DND-41 (cell line): ENCODE measurements around the gene CCDC93.

Experiments used
- ATAC-seq: fragments of 200-7000 bp; cut with Tn5 transposase; 3 replicates; pipeline ENCODE4 v1.9.1; 2021; ENCODE audit warnings: low read depth; ENCODE audit not compliant: insufficient read depth
- DNase-seq: peaks from one replicate; pipeline ENCODE4 v3.0.0-alpha.2; 2020
- H2AFZ ChIP-seq: 2 replicates; pipeline ENCODE4 v1.6.0; 2012; ENCODE audit warnings: low read depth, low read length
- H3K27ac ChIP-seq: 2 replicates; pipeline ENCODE4 v1.5.1; 2012; ENCODE audit warnings: low read length, inconsistent platforms
- H3K27me3 ChIP-seq: fragments of 200-600 bp; sonication (generic); 2 replicates; pipeline ENCODE4 v1.6.0; 2012; ENCODE audit warnings: low read length, mild to moderate bottlenecking, inconsistent platforms; ENCODE audit not compliant: insufficient read depth, poor library complexity
- H3K36me3 ChIP-seq: 2 replicates; pipeline ENCODE4 v1.5.1; 2012; ENCODE audit warnings: low read length, inconsistent platforms; ENCODE audit not compliant: insufficient read depth
- H3K4me1 ChIP-seq: 2 replicates; pipeline ENCODE4 v1.5.1; 2012; ENCODE audit warnings: mild to moderate bottlenecking, low read length; ENCODE audit not compliant: insufficient read depth
- H3K4me2 ChIP-seq: 2 replicates; pipeline ENCODE4 v1.6.0; 2012; ENCODE audit warnings: mild to moderate bottlenecking, moderate library complexity, low read length, inconsistent platforms; ENCODE audit not compliant: insufficient read depth
- H3K4me3 ChIP-seq, 2 experiments: fragments of 200-600 bp in 1 of 2; shearing (Covaris generic) in 1 of 2; 2 replicates each; pipeline ENCODE4 v1.5.1; 2012 to 2016; ENCODE audit warnings: inconsistent platforms in 2 of 2, low read length in 2 of 2, mild to moderate bottlenecking in 2 of 2, low read depth in 1 of 2, moderate library complexity in 1 of 2
- H3K79me2 ChIP-seq: 2 replicates; pipeline ENCODE4 v1.6.0; 2012; ENCODE audit warnings: low read length, inconsistent platforms; ENCODE audit not compliant: insufficient read depth
- H3K9ac ChIP-seq: 2 replicates; pipeline ENCODE4 v1.6.0; 2012; ENCODE audit warnings: low read depth, mild to moderate bottlenecking, inconsistent platforms, low read length, moderate library complexity
- H3K9me3 ChIP-seq: 2 replicates; pipeline ENCODE4 v1.5.1; 2012; ENCODE audit warnings: low read length, moderate library complexity, mild to moderate bottlenecking, inconsistent platforms; ENCODE audit not compliant: insufficient read depth, severe bottlenecking
- H4K20me1 ChIP-seq: 2 replicates; pipeline ENCODE4 v1.6.0; 2012; ENCODE audit warnings: low read length; ENCODE audit not compliant: insufficient read depth
- CTCF ChIP-seq: IDR thresholded peaks from 2 replicates; pipeline ENCODE4 v1.5.1; 2012; ENCODE audit warnings: borderline replicate concordance, low read length, moderate library complexity, mild to moderate bottlenecking; ENCODE audit not compliant: poor library complexity, severe bottlenecking; ENCODE audit errors: extremely low read depth
- EZH2 ChIP-seq: IDR thresholded peaks from 3 replicates; pipeline ENCODE4 v1.6.1; 2012; ENCODE audit warnings: borderline replicate concordance, low read depth, mild to moderate bottlenecking, moderate library complexity, low read length, inconsistent platforms; ENCODE audit not compliant: severe bottlenecking

CCDC93 gene

GRCh38 chr2:117983040-117983439, 30.8 kb downstream of the CCDC93 start:
- H3K27ac ChIP-seq: no peak overlapping the region
- H3K9ac ChIP-seq: no peak overlapping the region
- no peaks in the 10 kb centered on the region for H3K9me3 ChIP-seq
- TF ChIP-seq EZH2 (no peak), CTCF (no peak)
- no peaks in the 10 kb centered on the region for H3K4me1 ChIP-seq
- DNase-seq (no peak), ATAC-seq (no peak)
- H3K27me3 ChIP-seq: no peaks in the 10 kb centered on the region
- H3K4me2 ChIP-seq: no peak overlapping the region
- peaks cover 7% of the 10 kb centered on the region; the same call in 1 of the 2 replicates for H4K20me1 ChIP-seq
- H2AFZ ChIP-seq: no peak overlapping the region
- H3K79me2 ChIP-seq: no peaks in the 10 kb centered on the region
- peaks cover 82% of the 10 kb centered on the region for H3K36me3 ChIP-seq
- no peak overlapping the region for H3K4me3 ChIP-seq

GRCh38 chr2:117982376-117983033, 31.4 kb downstream of the CCDC93 start:
- DNase-seq: no peak
- ATAC-seq: no peak
- Histone ChIP-seq H2AFZ (no peak overlapping the region), H3K4me2 (no peak overlapping the region), H3K9me3 (no peaks in the 10 kb centered on the region), H3K27me3 (no peaks in the 10 kb centered on the region), H3K9ac (no peak overlapping the region), H3K27ac (no peak overlapping the region), H3K79me2 (no peaks in the 10 kb centered on the region), H3K4me1 (no peaks in the 10 kb centered on the region), H3K36me3 (peaks cover 84% of the 10 kb centered on the region), H4K20me1 (peaks cover 7% of the 10 kb centered on the region; the same call in 1 of the 2 replicates), H3K4me3 (no peak overlapping the region)
- TF ChIP-seq CTCF (no peak), EZH2 (no peak)

GRCh38 chr2:117981810-117982209, 32.1 kb downstream of the CCDC93 start:
- H3K4me1 ChIP-seq: no peaks in the 10 kb centered on the region
- H4K20me1 ChIP-seq: peaks cover 7% of the 10 kb centered on the region; the same call in 1 of the 2 replicates
- DNase-seq: no peak
- no peak overlapping the region for H3K4me3 ChIP-seq
- H3K27ac ChIP-seq: no peak overlapping the region
- H2AFZ ChIP-seq: no peak overlapping the region
- TF ChIP-seq CTCF: no peak
- no peak for TF ChIP-seq EZH2
- no peak overlapping the region for H3K4me2 ChIP-seq
- H3K36me3 ChIP-seq: peaks cover 84% of the 10 kb centered on the region
- ATAC-seq: no peak
- no peaks in the 10 kb centered on the region for H3K9me3 ChIP-seq
- H3K27me3 ChIP-seq: no peaks in the 10 kb centered on the region
- no peaks in the 10 kb centered on the region for H3K79me2 ChIP-seq
- no peak overlapping the region for H3K9ac ChIP-seq
